ENCODE measurements around the gene CIB4. TPM values are rescaled to one million over a fixed set of nuclear protein-coding genes. Genes with fewer than 3 reads are reported as not detected.

Gene CIB4
- total RNA-seq, 1 experiment from 2014 or later = not detected

DNA sequence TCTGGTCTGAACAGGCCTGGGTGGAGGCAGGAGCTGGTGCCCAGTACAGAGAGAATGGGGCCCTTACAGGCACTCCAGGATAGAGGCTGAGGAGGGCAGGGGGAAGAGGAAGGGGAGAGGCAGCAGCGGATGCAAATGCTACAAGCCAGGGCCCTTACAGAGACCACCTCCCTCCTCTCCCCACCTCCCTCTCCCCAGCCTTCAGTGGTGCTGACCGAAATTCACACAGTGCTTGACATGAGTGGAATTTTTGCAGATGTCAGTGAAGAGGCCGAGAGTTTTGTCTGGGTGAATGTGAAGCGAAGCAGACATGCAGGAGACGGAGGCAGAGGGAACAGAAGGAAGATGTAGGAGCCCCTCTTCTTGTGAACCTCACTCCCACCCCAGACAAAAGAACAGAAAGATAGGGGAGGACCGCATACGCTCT, 31.9 kb downstream of the CIB4 start:
- intact Hi-C loops (cut with micrococcal nuclease; ENCODE audit: unreplicated experiment) = loop anchor here (5.0 to 10.0 kb wide), 2 partner anchors 88 to 236 kb away; partner anchors contain the start of gene DPYSL5
- no peaks in the 10 kb centered on the region for H4K20me1 ChIP-seq (ENCODE audit: insufficient read depth)
- peaks cover 18% of the 10 kb centered on the region for H3F3A ChIP-seq (ENCODE audit: insufficient read depth, low read depth)
- POLR2A ChIA-PET (ENCODE audit: unreplicated experiment) = no interaction called here
- H3K79me2 ChIP-seq (ENCODE audit: low read depth) = no peaks in the 10 kb centered on the region
- no peak for TF ChIP-seq EZH2 (IDR thresholded peaks at IDR 0.05; ENCODE audit: low read depth)
- TF ChIP-seq, protein P1, sequence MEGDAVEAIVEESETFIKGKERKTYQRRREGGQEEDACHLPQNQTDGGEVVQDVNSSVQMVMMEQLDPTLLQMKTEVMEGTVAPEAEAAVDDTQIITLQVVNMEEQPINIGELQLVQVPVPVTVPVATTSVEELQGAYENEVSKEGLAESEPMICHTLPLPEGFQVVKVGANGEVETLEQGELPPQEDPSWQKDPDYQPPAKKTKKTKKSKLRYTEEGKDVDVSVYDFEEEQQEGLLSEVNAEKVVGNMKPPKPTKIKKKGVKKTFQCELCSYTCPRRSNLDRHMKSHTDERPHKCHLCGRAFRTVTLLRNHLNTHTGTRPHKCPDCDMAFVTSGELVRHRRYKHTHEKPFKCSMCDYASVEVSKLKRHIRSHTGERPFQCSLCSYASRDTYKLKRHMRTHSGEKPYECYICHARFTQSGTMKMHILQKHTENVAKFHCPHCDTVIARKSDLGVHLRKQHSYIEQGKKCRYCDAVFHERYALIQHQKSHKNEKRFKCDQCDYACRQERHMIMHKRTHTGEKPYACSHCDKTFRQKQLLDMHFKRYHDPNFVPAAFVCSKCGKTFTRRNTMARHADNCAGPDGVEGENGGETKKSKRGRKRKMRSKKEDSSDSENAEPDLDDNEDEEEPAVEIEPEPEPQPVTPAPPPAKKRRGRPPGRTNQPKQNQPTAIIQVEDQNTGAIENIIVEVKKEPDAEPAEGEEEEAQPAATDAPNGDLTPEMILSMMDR (conservative IDR thresholded peaks at IDR 0.05) = no peak
- no peaks in the 10 kb centered on the region for H3K9me2 ChIP-seq (ENCODE audit: insufficient read depth)
- CTCF ChIA-PET = no interaction called here
- H3K4me3 ChIP-seq = no peak overlapping the region
- H3K4me1 ChIP-seq (replicated peaks; ENCODE audit: insufficient read depth) = peaks cover 42% of the 10 kb centered on the region
- H3K27ac ChIP-seq = no peak overlapping the region
- H3K9me3 ChIP-seq (ENCODE audit: insufficient read depth, low read depth) = no peaks in the 10 kb centered on the region
- no peak overlapping the region for H2AFZ ChIP-seq
- DNase-seq = no peak
- no peaks in the 10 kb centered on the region for H3K36me3 ChIP-seq (ENCODE audit: low read depth)
- no TSS peak for BruUV-seq (replicated peaks)
- no peak overlapping the region for H3K4me2 ChIP-seq
- H3K27me3 ChIP-seq (ENCODE audit: insufficient read depth, low read depth) = no peaks in the 10 kb centered on the region

DNA sequence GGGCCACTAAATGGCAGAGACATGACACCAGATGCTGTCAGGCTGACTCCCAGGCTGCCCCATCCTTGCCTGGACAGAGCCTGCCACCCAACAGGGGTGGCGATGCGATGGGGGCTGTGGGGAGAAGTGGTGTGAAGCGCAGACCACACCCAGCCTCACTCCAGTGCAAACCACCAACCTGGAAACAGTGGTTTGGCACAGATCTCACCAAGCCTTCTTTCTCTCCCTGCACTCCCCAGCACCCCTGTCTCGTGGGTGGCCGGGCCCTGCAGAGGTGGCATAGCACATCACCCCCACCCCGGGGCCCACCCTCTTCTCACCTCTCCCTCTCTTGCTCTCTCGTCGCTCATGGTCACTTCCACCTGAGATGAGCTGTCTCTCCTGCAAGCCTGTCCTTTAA, 32.6 kb downstream of the CIB4 start:
- Histone ChIP-seq H3K4me2 (no peak overlapping the region), H3K9me3 (ENCODE audit: insufficient read depth, low read depth) (no peaks in the 10 kb centered on the region), H4K20me1 (ENCODE audit: insufficient read depth) (no peaks in the 10 kb centered on the region), H3K79me2 (ENCODE audit: low read depth) (no peaks in the 10 kb centered on the region), H2AFZ (no peak overlapping the region), H3K27ac (no peak overlapping the region), H3K4me3 (no peak overlapping the region), H3K36me3 (ENCODE audit: low read depth) (no peaks in the 10 kb centered on the region), H3K27me3 (ENCODE audit: insufficient read depth, low read depth) (no peaks in the 10 kb centered on the region), H3K9me2 (ENCODE audit: insufficient read depth) (no peaks in the 10 kb centered on the region), H3K4me1 (replicated peaks; ENCODE audit: insufficient read depth) (peaks cover 42% of the 10 kb centered on the region), H3F3A (ENCODE audit: insufficient read depth, low read depth) (peaks cover 18% of the 10 kb centered on the region)
- POLR2A ChIA-PET (ENCODE audit: unreplicated experiment) = no interaction called here
- TF ChIP-seq, protein P1 (conservative IDR thresholded peaks at IDR 0.05) = no peak
- TF ChIP-seq EZH2 (IDR thresholded peaks at IDR 0.05; ENCODE audit: low read depth) = no peak
- intact Hi-C loops (cut with micrococcal nuclease; ENCODE audit: unreplicated experiment) = loop anchor here (5.0 to 10.0 kb wide), 2 partner anchors 89 to 236 kb away; partner anchors contain the start of gene DPYSL5
- CTCF ChIA-PET = no interaction called here
- no TSS peak for BruUV-seq (replicated peaks)
- no peak for DNase-seq

DNA sequence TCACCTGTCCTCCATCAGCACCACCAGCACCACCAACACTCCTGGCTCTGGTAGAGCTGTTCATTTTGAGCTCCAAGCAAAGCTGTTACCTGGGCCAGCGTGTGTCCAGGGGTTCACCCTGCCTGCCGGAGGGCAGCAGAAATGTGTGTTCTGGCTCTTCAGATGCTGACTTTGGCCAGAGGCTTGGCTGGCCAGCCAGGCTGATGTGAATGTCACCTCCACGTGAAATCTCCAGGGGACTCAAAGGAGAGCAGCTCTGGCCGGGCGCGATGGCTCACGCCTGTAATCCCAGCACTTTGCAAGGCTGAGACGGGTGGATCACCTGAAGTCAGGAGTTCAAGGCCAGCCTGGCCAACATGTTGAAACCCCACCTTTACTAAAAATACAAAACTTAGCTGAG, 33.5 kb downstream of the CIB4 start:
- POLR2A ChIA-PET (ENCODE audit: unreplicated experiment) = interaction anchor here (0.6 kb wide), 1 partner anchor 414 kb away, joined by 6 read pairs; no protein-coding TSS in a partner anchor
- Histone ChIP-seq H2AFZ (no peak overlapping the region), H3F3A (ENCODE audit: insufficient read depth, low read depth) (peaks cover 18% of the 10 kb centered on the region), H3K79me2 (ENCODE audit: low read depth) (no peaks in the 10 kb centered on the region), H3K9me3 (ENCODE audit: insufficient read depth, low read depth) (no peaks in the 10 kb centered on the region), H3K4me3 (no peak overlapping the region), H3K4me2 (peak overlapping the region; percentile 72), H3K9me2 (ENCODE audit: insufficient read depth) (no peaks in the 10 kb centered on the region), H3K36me3 (ENCODE audit: low read depth) (no peaks in the 10 kb centered on the region), H3K27ac (peak overlapping the region; percentile 62), H3K4me1 (replicated peaks; ENCODE audit: insufficient read depth) (peaks cover 33% of the 10 kb centered on the region), H3K27me3 (ENCODE audit: insufficient read depth, low read depth) (no peaks in the 10 kb centered on the region), H4K20me1 (ENCODE audit: insufficient read depth) (no peaks in the 10 kb centered on the region)
- intact Hi-C loops (cut with micrococcal nuclease; ENCODE audit: unreplicated experiment) = loop anchor here (2.0 to 10.0 kb wide), 3 partner anchors 63 to 237 kb away; partner anchors contain the start of gene DPYSL5
- CTCF ChIA-PET = interaction anchor here (0.7 kb wide), 1 partner anchor 26 kb away, joined by 10 read pairs; no protein-coding TSS in a partner anchor
- DNase-seq = no peak
- TF ChIP-seq EZH2 (IDR thresholded peaks at IDR 0.05; ENCODE audit: low read depth) = no peak
- no TSS peak for BruUV-seq (replicated peaks)

All from PC-9 (cell line).